Muscle of leg (tissue), 11 donors: Measurements from ENCODE around the gene CLEC9A. TPM values are rescaled to one million over a fixed set of nuclear protein-coding genes. Genes with fewer than 3 reads are reported as not detected.
A peak's percentile ranks its signal among the peaks of the same experiment; 100 is the strongest.

Source experiments
- DNase-seq: peaks from one replicate; pipeline ENCODE4 v3.0.0; 2013
- H3K27ac ChIP-seq: one replicate; pipeline ENCODE4 v1.5.1; 2013; ENCODE audit warnings: mild to moderate bottlenecking, low read length, control low read depth
- H3K27me3 ChIP-seq: one replicate; pipeline ENCODE4 v1.6.1; 2013; ENCODE audit warnings: low read length; ENCODE audit not compliant: control insufficient read depth, insufficient read depth
- H3K36me3 ChIP-seq: one replicate; pipeline ENCODE4 v1.6.1; 2013; ENCODE audit warnings: low read length; ENCODE audit not compliant: control insufficient read depth, insufficient read depth
- H3K4me1 ChIP-seq: one replicate; pipeline ENCODE4 v1.6.1; 2013; ENCODE audit warnings: low read length; ENCODE audit not compliant: control insufficient read depth, insufficient read depth
- H3K4me3 ChIP-seq: one replicate; pipeline ENCODE4 v1.5.1; 2013; ENCODE audit warnings: low read length, control low read depth
- H3K9me3 ChIP-seq: replicated peaks from 2 replicates; pipeline ENCODE4 v1.6.1; 2013; ENCODE audit warnings: low read depth, low read length; ENCODE audit not compliant: control insufficient read depth
- WGBS: methylation state at CpG from one replicate; pipeline ENCODE4 v1.1.5; 2013; ENCODE audit warnings: missing lambda C conversion rate; ENCODE audit not compliant: insufficient coverage; 5-methylcytosine and 5-hydroxymethylcytosine counted together
- polyA plus RNA-seq, 8 donors: library from polyadenylated mRNA; unstranded; fragments of 120-200 nt; gene quantifications; one replicate each; pipeline versions ENCODE4 v1.2.1 to v1.2.3, GENCODE V29; 2013; ENCODE audit warnings: inconsistent platforms in 1 of 8, low replicate concordance in 1 of 8; ENCODE audit not compliant: insufficient read length in 8 of 8, insufficient read depth in 1 of 8
- total RNA-seq: library from RNA; stranded (reverse); fragments of 120-200 nt; gene quantifications from one replicate; pipeline ENCODE4 v1.2.4, GENCODE V29; 2013

Gene CLEC9A
- total and polyA plus RNA-seq, 9 donors: 0.11 to 0.45 (median 0.19) TPM; not detected in 1

- no peaks in the 10 kb centered on the region for H3K9me3 ChIP-seq
- H3K27ac ChIP-seq: no peak overlapping the region
- no peaks in the 10 kb centered on the region for H3K36me3 ChIP-seq
- no peak for DNase-seq
- no peak overlapping the region for H3K4me3 ChIP-seq
- WGBS: no CpG with 5 or more reads among the region's 5 CpGs
- no peaks in the 10 kb centered on the region for H3K27me3 ChIP-seq
- H3K4me1 ChIP-seq: no peaks in the 10 kb centered on the region
Measured at GRCh38 chr12:10058387-10058786, 27.9 kb downstream of the CLEC9A start.

- no peaks in the 10 kb centered on the region for H3K4me1 ChIP-seq
- no peak overlapping the region for H3K4me3 ChIP-seq
- no peaks in the 10 kb centered on the region for H3K36me3 ChIP-seq
- H3K9me3 ChIP-seq: no peaks in the 10 kb centered on the region
- no peak for DNase-seq
- H3K27me3 ChIP-seq: no peaks in the 10 kb centered on the region
- 29% methylated on average over 1 of the region's 4 CpGs for WGBS
- H3K27ac ChIP-seq: no peak overlapping the region
Measured at GRCh38 chr12:10065241-10065640, 34.8 kb downstream of the CLEC9A start.

GRCh38 chr12:10067264-10067663 lies 36.8 kb downstream of the CLEC9A start:
- Histone ChIP-seq H3K4me3 (no peak overlapping the region), H3K36me3 (no peaks in the 10 kb centered on the region), H3K4me1 (no peaks in the 10 kb centered on the region), H3K27me3 (no peaks in the 10 kb centered on the region), H3K9me3 (no peaks in the 10 kb centered on the region), H3K27ac (peak overlapping the region; percentile 75)
- WGBS: no CpG with 5 or more reads among the region's 4 CpGs
- peak; percentile 17 for DNase-seq

GRCh38 chr12:10067942-10068341 lies 37.5 kb downstream of the CLEC9A start:
- Histone ChIP-seq H3K4me1 (no peaks in the 10 kb centered on the region), H3K4me3 (no peak overlapping the region), H3K36me3 (no peaks in the 10 kb centered on the region), H3K9me3 (no peaks in the 10 kb centered on the region), H3K27me3 (no peaks in the 10 kb centered on the region), H3K27ac (peak overlapping the region; percentile 75)
- peak; percentile 59 for DNase-seq
- WGBS: no CpG with 5 or more reads among the region's 3 CpGs

GRCh38 chr12:10068644-10069043 lies 38.2 kb downstream of the CLEC9A start:
- no peak overlapping the region for H3K4me3 ChIP-seq
- no peaks in the 10 kb centered on the region for H3K27me3 ChIP-seq
- H3K4me1 ChIP-seq: no peaks in the 10 kb centered on the region
- H3K27ac ChIP-seq: peak overlapping the region; percentile 75
- no peaks in the 10 kb centered on the region for H3K9me3 ChIP-seq
- DNase-seq: peak; percentile 62
- no peaks in the 10 kb centered on the region for H3K36me3 ChIP-seq
- WGBS: no CpG with 5 or more reads among the region's 1 CpG

GRCh38 chr12:10069099-10069498 lies 38.6 kb downstream of the CLEC9A start:
- H3K27ac ChIP-seq: peak overlapping the region; percentile 75
- no peaks in the 10 kb centered on the region for H3K4me1 ChIP-seq
- peak; percentile 39 for DNase-seq
- WGBS: 19% methylated on average over 3 of the region's 4 CpGs
- H3K36me3 ChIP-seq: no peaks in the 10 kb centered on the region
- H3K4me3 ChIP-seq: no peak overlapping the region
- no peaks in the 10 kb centered on the region for H3K27me3 ChIP-seq
- H3K9me3 ChIP-seq: no peaks in the 10 kb centered on the region

GRCh38 chr12:10069976-10070375 lies 39.5 kb downstream of the CLEC9A start:
- H3K4me1 ChIP-seq: no peaks in the 10 kb centered on the region
- no peak for DNase-seq
- no peak overlapping the region for H3K27ac ChIP-seq
- H3K36me3 ChIP-seq: no peaks in the 10 kb centered on the region
- no peaks in the 10 kb centered on the region for H3K9me3 ChIP-seq
- 24% methylated on average over 3 of the region's 3 CpGs for WGBS
- no peaks in the 10 kb centered on the region for H3K27me3 ChIP-seq
- H3K4me3 ChIP-seq: no peak overlapping the region

- no peak overlapping the region for H3K4me3 ChIP-seq
- H3K4me1 ChIP-seq: no peaks in the 10 kb centered on the region
- H3K27me3 ChIP-seq: no peaks in the 10 kb centered on the region
- no peak for DNase-seq
- no peak overlapping the region for H3K27ac ChIP-seq
- no peaks in the 10 kb centered on the region for H3K36me3 ChIP-seq
- H3K9me3 ChIP-seq: no peaks in the 10 kb centered on the region
- WGBS: 82% methylated on average over 3 of the region's 4 CpGs
Measured at GRCh38 chr12:10070380-10070779, 39.9 kb downstream of the CLEC9A start.

GRCh38 chr12:10072131-10072530 lies 41.6 kb downstream of the CLEC9A start:
- H3K4me1 ChIP-seq: no peaks in the 10 kb centered on the region
- H3K4me3 ChIP-seq: no peak overlapping the region
- no peaks in the 10 kb centered on the region for H3K27me3 ChIP-seq
- no peaks in the 10 kb centered on the region for H3K9me3 ChIP-seq
- 33% methylated on average over 1 of the region's 2 CpGs for WGBS
- no peaks in the 10 kb centered on the region for H3K36me3 ChIP-seq
- DNase-seq: peak; percentile 46
- H3K27ac ChIP-seq: no peak overlapping the region

- Histone ChIP-seq H3K27me3 (no peaks in the 10 kb centered on the region), H3K9me3 (no peaks in the 10 kb centered on the region), H3K4me1 (no peaks in the 10 kb centered on the region), H3K36me3 (no peaks in the 10 kb centered on the region), H3K27ac (no peak overlapping the region), H3K4me3 (no peak overlapping the region)
- no peak for DNase-seq
- WGBS: 83% methylated on average over 3 of the region's 5 CpGs
Measured at GRCh38 chr12:10073261-10073660, 42.8 kb downstream of the CLEC9A start.

GRCh38 chr12:10075451-10075850 lies 45.0 kb downstream of the CLEC9A start:
- Histone ChIP-seq H3K27ac (no peak overlapping the region), H3K4me1 (no peaks in the 10 kb centered on the region), H3K27me3 (no peaks in the 10 kb centered on the region), H3K36me3 (no peaks in the 10 kb centered on the region), H3K9me3 (no peaks in the 10 kb centered on the region), H3K4me3 (no peak overlapping the region)
- no peak for DNase-seq
